Fibroblast of mammary gland (primary cell): Measurements from ENCODE around the gene BMF.
A peak's percentile ranks its signal among the peaks of the same experiment; 100 is the strongest.

Experiments used
- DNase-seq: peaks from one replicate; pipeline ENCODE4 v3.0.0-alpha.2; 2010; ENCODE audit warnings: low read depth
- H3K4me3 ChIP-seq: 2 replicates; pipeline ENCODE4 v1.5.1; 2011; ENCODE audit warnings: low read depth, mild to moderate bottlenecking, low read length, moderate library complexity; ENCODE audit not compliant: control insufficient read depth
- CTCF ChIP-seq: conservative IDR thresholded peaks from 2 replicates; pipeline ENCODE4 v1.5.1; 2011; ENCODE audit warnings: low read depth, low read length, inconsistent platforms; ENCODE audit not compliant: control insufficient read depth, insufficient read depth

BMF gene

GRCh38 chr15:40038275-40038637 lies 70.4 kb downstream of the BMF start:
- peak; percentile 29 for DNase-seq
- TF ChIP-seq CTCF, result no peak

More at GRCh38 chr15:40038275-40038637, 70.4 kb downstream of the BMF start:
- H3K4me3 ChIP-seq, result peak overlapping the region; percentile 94
